ENCODE results near the gene ASPSCR1. TPM values are rescaled to one million over a fixed set of nuclear protein-coding genes. Genes with fewer than 3 reads are reported as not detected.
A peak's percentile ranks its signal among the peaks of the same experiment; 100 is the strongest.

ASPSCR1 gene
- total and polyA plus RNA-seq, 2 of the 13 experiments (the other 11 are each of a cell fraction or from before 2014, with no cell fraction given): 274 to 314 TPM

GRCh38 chr17:81993729-81994592 is 16.5 kb downstream of the ASPSCR1 start (continued):
- TF ChIP-seq, protein P1, sequence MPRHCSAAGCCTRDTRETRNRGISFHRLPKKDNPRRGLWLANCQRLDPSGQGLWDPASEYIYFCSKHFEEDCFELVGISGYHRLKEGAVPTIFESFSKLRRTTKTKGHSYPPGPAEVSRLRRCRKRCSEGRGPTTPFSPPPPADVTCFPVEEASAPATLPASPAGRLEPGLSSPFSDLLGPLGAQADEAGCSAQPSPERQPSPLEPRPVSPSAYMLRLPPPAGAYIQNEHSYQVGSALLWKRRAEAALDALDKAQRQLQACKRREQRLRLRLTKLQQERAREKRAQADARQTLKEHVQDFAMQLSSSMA (CRISPR knock-in tag; IDR thresholded peaks at IDR 0.05): 0 out of 2 replicates have a peak, but pooled peaks have one; percentile 57
- TF ChIP-seq DR1 (CRISPR knock-in tag; IDR thresholded peaks at IDR 0.05) (peak; percentile 90), REPIN1 (CRISPR knock-in tag; IDR thresholded peaks at IDR 0.05; ENCODE audit: borderline replicate concordance, low read depth) (peak; percentile 70), ZNF570 (CRISPR knock-in tag; IDR thresholded peaks at IDR 0.05; ENCODE audit: borderline replicate concordance) (no peak), FOXC1 (CRISPR knock-in tag; IDR thresholded peaks at IDR 0.05; ENCODE audit: borderline replicate concordance) (no peak), ZNF460 (CRISPR knock-in tag; IDR thresholded peaks at IDR 0.05; ENCODE audit: borderline replicate concordance) (no peak), ZBTB44 (CRISPR knock-in tag; IDR thresholded peaks at IDR 0.05) (peak; percentile 23; the same call in 1 of the 2 replicates), FOXM1 (CRISPR knock-in tag; IDR thresholded peaks at IDR 0.05) (no peak), ZNF562 (CRISPR knock-in tag; IDR thresholded peaks at IDR 0.05; ENCODE audit: borderline replicate concordance) (no peak), RBFOX2 (IDR thresholded peaks at IDR 0.05; ENCODE audit: low read depth, low read length) (no peak), ZFP1 (CRISPR knock-in tag; IDR thresholded peaks at IDR 0.05) (no peak), MED1 (CRISPR knock-in tag; IDR thresholded peaks at IDR 0.05) (peak; percentile 69; the same call in 1 of the 2 replicates), ZFP37 (CRISPR knock-in tag; IDR thresholded peaks at IDR 0.05; ENCODE audit: borderline replicate concordance) (no peak), MYC (CRISPR knock-in tag; IDR thresholded peaks at IDR 0.05; ENCODE audit: borderline replicate concordance) (peak; percentile 75; the same call in 1 of the 2 replicates), YY1 (IDR thresholded peaks at IDR 0.05; ENCODE audit: insufficient read depth, insufficient replicate concordance, low read depth, low read length) (peak; percentile 51), NCOA1 (CRISPR knock-in tag; IDR thresholded peaks at IDR 0.05) (0 out of 2 replicates have a peak, but pooled peaks have one; percentile 80), ZNF691 (CRISPR knock-in tag; IDR thresholded peaks at IDR 0.05; ENCODE audit: borderline replicate concordance, low read depth) (peak; percentile 19; the same call in 1 of the 2 replicates)
- TF ChIP-seq, protein P2, sequence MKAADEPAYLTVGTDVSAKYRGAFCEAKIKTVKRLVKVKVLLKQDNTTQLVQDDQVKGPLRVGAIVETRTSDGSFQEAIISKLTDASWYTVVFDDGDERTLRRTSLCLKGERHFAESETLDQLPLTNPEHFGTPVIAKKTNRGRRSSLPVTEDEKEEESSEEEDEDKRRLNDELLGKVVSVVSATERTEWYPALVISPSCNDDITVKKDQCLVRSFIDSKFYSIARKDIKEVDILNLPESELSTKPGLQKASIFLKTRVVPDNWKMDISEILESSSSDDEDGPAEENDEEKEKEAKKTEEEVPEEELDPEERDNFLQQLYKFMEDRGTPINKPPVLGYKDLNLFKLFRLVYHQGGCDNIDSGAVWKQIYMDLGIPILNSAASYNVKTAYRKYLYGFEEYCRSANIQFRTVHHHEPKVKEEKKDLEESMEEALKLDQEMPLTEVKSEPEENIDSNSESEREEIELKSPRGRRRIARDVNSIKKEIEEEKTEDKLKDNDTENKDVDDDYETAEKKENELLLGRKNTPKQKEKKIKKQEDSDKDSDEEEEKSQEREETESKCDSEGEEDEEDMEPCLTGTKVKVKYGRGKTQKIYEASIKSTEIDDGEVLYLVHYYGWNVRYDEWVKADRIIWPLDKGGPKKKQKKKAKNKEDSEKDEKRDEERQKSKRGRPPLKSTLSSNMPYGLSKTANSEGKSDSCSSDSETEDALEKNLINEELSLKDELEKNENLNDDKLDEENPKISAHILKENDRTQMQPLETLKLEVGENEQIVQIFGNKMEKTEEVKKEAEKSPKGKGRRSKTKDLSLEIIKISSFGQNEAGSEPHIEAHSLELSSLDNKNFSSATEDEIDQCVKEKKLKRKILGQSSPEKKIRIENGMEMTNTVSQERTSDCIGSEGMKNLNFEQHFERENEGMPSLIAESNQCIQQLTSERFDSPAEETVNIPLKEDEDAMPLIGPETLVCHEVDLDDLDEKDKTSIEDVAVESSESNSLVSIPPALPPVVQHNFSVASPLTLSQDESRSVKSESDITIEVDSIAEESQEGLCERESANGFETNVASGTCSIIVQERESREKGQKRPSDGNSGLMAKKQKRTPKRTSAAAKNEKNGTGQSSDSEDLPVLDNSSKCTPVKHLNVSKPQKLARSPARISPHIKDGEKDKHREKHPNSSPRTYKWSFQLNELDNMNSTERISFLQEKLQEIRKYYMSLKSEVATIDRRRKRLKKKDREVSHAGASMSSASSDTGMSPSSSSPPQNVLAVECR (CRISPR knock-in tag; IDR thresholded peaks at IDR 0.05; ENCODE audit: borderline replicate concordance): 0 out of 2 replicates have a peak, but pooled peaks have one; percentile 23
- TF ChIP-seq, protein P3, sequence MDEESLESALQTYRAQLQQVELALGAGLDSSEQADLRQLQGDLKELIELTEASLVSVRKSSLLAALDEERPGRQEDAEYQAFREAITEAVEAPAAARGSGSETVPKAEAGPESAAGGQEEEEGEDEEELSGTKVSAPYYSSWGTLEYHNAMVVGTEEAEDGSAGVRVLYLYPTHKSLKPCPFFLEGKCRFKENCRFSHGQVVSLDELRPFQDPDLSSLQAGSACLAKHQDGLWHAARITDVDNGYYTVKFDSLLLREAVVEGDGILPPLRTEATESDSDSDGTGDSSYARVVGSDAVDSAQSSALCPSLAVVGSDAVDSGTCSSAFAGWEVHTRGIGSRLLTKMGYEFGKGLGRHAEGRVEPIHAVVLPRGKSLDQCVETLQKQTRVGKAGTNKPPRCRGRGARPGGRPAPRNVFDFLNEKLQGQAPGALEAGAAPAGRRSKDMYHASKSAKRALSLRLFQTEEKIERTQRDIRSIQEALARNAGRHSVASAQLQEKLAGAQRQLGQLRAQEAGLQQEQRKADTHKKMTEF (CRISPR knock-in tag; IDR thresholded peaks at IDR 0.05): no peak
